Uterus (tissue), 4 donors: Measurements from ENCODE around the gene WWOX. TPM values are rescaled to one million over a fixed set of nuclear protein-coding genes. Genes with fewer than 3 reads are reported as not detected.

Experiments
- DNase-seq, 2 donors: peaks; one replicate each; pipeline ENCODE4 v3.0.0-alpha.2; 2019 to 2020
- H3K27ac ChIP-seq, 2 donors: fragments of 200-600 bp; sonication (generic); 1 replicate in 1 of 2; 2 replicates in 1 of 2; pipeline ENCODE4 v1.5.1; 2016 to 2018
- H3K27me3 ChIP-seq, 2 donors: fragments of 200-600 bp; sonication (generic); one replicate each; pipeline ENCODE4 v1.5.1; 2018 to 2019; ENCODE audit warnings: control low read depth in 1 of 2
- H3K36me3 ChIP-seq, 2 donors: fragments of 200-600 bp; sonication (generic); one replicate each; pipeline ENCODE4 v1.5.1; 2019; ENCODE audit warnings: control low read depth in 1 of 2
- H3K4me1 ChIP-seq, 2 donors: fragments of 200-600 bp; sonication (generic); one replicate each; pipeline ENCODE4 v1.5.1; 2018 to 2019; ENCODE audit warnings: control low read depth in 1 of 2
- H3K4me3 ChIP-seq, 2 donors: fragments of 200-600 bp; sonication (generic); 1 replicate in 1 of 2; 2 replicates in 1 of 2; pipeline ENCODE4 v1.5.1; 2018 to 2019; ENCODE audit warnings: mild to moderate bottlenecking in 1 of 2
- H3K9me3 ChIP-seq, 2 donors: fragments of 200-600 bp; sonication (generic); one replicate each; pipeline ENCODE4 v1.5.1; 2019; ENCODE audit warnings: control low read depth in 1 of 2
- POLR2A ChIP-seq, 2 donors: fragments of 450-650 bp; IDR thresholded peaks; one replicate each; pipeline ENCODE4 v1.6.1; 2016; ENCODE audit warnings: antibody characterized with exemption in 2 of 2, mild to moderate bottlenecking in 1 of 2, moderate library complexity in 1 of 2
- intact Hi-C: fragments of 100-400 bp; cut with DNase I; formaldehyde crosslinking; loops from one replicate; pipeline ENCODE4 v1.15.1; 2023; ENCODE audit warnings: low total_unique reads
- total RNA-seq, 4 donors: library from RNA; depleted of rRNA in 3 of 4; stranded (reverse); fragments of >200 nt in 3 of 4; gene quantifications; one replicate each; pipeline versions ENCODE4 v1.1.0 to v1.2.4, GENCODE V29; 2014 to 2023
- TF ChIP-seq, protein P1 (sequence below), 4 experiments: fragments of 200-600 bp in 2 of 4; fragments of 450-650 bp in 2 of 4; sonication (generic) in 2 of 4; IDR thresholded peaks; one replicate each; pipeline ENCODE4 v1.5.1; 2016 to 2019; ENCODE audit warnings: antibody characterized with exemption in 4 of 4, mild to moderate bottlenecking in 2 of 4, moderate library complexity in 1 of 4
- donor health status: DM: yes; HTN: yes; CAD: no.

WWOX gene
- total RNA-seq, 4 donors from 2014 or later: 34.1 to 99.9 (median 55.8) TPM

DNA sequence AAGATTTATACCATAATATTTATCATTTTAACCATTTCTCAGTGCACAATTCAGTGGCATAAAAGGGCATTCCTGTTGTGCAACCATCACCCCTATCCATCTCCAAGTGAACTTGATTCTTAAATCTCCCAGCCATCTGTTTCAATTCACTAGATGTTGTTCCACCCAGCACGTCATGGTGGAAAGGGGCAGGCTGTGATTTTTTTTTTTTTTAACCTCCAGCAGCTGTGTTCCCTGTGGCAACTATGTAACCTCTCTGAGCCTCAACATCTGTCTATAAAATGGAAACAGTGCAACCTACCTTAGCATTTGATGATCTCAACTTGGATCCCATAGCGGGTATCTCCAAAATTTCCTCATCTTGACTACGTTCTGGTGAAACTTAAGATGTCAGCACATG is 604.5 kb downstream of the WWOX start:
- Histone ChIP-seq H3K4me1 (no peaks in the 10 kb centered on the region), H3K27me3 (no peaks in the 10 kb centered on the region), H3K9me3 (peaks cover 0 to 8% of the 10 kb centered on the region in 2 donors), H3K4me3 (no peak overlapping the region), H3K27ac (no peak overlapping the region), H3K36me3 (no peaks in the 10 kb centered on the region)
- TF ChIP-seq, protein P1, sequence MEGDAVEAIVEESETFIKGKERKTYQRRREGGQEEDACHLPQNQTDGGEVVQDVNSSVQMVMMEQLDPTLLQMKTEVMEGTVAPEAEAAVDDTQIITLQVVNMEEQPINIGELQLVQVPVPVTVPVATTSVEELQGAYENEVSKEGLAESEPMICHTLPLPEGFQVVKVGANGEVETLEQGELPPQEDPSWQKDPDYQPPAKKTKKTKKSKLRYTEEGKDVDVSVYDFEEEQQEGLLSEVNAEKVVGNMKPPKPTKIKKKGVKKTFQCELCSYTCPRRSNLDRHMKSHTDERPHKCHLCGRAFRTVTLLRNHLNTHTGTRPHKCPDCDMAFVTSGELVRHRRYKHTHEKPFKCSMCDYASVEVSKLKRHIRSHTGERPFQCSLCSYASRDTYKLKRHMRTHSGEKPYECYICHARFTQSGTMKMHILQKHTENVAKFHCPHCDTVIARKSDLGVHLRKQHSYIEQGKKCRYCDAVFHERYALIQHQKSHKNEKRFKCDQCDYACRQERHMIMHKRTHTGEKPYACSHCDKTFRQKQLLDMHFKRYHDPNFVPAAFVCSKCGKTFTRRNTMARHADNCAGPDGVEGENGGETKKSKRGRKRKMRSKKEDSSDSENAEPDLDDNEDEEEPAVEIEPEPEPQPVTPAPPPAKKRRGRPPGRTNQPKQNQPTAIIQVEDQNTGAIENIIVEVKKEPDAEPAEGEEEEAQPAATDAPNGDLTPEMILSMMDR (IDR thresholded peaks at IDR 0.05): no peak
- no peak for TF ChIP-seq POLR2A (IDR thresholded peaks at IDR 0.05)
- intact Hi-C loops: no loop called here
- DNase-seq: no peak

DNA sequence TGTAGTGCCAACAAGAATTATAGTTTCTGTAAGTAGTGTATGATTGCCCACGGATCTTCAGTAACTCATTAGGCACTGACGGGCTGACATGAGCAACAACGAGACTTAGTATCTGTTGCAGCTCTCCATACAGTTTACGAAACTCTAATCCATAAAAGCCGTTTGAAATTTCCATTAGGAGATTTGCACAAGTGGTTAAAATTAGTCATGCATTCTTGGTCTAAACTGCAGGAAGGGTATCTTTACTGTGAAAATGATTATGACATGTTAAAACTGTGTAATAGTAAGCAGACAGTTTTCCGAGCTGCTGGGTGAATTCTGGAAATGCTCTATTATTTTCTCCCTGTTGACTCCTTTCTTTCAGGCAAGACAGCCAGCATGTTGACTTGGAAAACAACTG is 605.0 kb downstream of the WWOX start:
- intact Hi-C loops: no loop called here
- TF ChIP-seq, protein P1 (IDR thresholded peaks at IDR 0.05): no peak
- H3K4me1 ChIP-seq: no peaks in the 10 kb centered on the region
- H3K36me3 ChIP-seq: no peaks in the 10 kb centered on the region
- no peak overlapping the region for H3K4me3 ChIP-seq
- no peak overlapping the region for H3K27ac ChIP-seq
- no peaks in the 10 kb centered on the region for H3K27me3 ChIP-seq
- peaks cover 0 to 8% of the 10 kb centered on the region in 2 donors for H3K9me3 ChIP-seq
- DNase-seq: no peak

DNA sequence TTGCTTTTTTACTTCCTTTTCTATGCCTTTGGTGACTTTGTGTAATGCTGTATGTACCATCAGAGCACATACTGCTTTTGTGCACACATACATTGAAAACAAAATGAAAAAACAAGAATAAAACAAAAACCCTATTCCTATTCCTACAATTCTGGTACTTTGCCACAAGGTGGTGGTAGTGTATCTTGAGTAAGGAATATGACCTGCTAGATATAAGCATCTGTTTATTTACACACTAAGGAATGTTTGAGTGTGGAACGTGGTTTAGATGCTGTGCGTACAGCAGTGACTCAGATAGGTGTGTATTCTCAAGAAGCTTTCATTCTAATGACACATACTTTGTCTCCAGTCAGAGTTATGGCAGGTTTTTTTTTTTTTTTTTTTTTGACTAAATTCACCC is 606.2 kb downstream of the WWOX start:
- Histone ChIP-seq H3K36me3 (no peaks in the 10 kb centered on the region), H3K9me3 (peaks cover 0 to 8% of the 10 kb centered on the region in 2 donors), H3K4me1 (no peaks in the 10 kb centered on the region), H3K27me3 (no peaks in the 10 kb centered on the region), H3K4me3 (no peak overlapping the region), H3K27ac (no peak overlapping the region)
- TF ChIP-seq, protein P1 (IDR thresholded peaks at IDR 0.05): no peak
- no peak for TF ChIP-seq POLR2A (IDR thresholded peaks at IDR 0.05)
- DNase-seq: no peak
- intact Hi-C loops: no loop called here

DNA sequence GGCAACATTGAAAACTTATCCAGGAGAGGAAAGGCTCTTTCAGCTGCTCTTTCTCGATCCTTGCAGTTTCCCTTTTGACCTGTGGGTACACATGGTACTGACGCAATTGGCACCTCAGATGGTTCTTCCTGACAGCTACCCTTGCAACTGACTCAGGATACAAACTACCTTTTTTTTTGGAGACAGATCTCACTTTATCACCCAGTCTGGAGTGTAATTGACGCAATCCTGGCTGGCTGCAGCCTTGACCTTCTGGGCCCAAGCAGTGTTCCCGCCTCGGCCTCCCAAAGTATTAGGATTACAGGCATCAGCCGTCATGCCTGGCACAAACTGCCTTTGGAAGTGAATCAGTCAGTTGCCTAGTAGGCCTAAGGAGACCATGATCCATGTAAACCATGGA is 607.2 kb downstream of the WWOX start:
- Histone ChIP-seq H3K4me1 (no peaks in the 10 kb centered on the region), H3K36me3 (no peaks in the 10 kb centered on the region), H3K27me3 (no peaks in the 10 kb centered on the region), H3K4me3 (no peak overlapping the region), H3K27ac (no peak overlapping the region), H3K9me3 (peaks cover 0 to 8% of the 10 kb centered on the region in 2 donors)
- intact Hi-C loops: no loop called here
- TF ChIP-seq, protein P1 (IDR thresholded peaks at IDR 0.05): no peak
- no peak for TF ChIP-seq POLR2A (IDR thresholded peaks at IDR 0.05)
- no peak for DNase-seq

DNA sequence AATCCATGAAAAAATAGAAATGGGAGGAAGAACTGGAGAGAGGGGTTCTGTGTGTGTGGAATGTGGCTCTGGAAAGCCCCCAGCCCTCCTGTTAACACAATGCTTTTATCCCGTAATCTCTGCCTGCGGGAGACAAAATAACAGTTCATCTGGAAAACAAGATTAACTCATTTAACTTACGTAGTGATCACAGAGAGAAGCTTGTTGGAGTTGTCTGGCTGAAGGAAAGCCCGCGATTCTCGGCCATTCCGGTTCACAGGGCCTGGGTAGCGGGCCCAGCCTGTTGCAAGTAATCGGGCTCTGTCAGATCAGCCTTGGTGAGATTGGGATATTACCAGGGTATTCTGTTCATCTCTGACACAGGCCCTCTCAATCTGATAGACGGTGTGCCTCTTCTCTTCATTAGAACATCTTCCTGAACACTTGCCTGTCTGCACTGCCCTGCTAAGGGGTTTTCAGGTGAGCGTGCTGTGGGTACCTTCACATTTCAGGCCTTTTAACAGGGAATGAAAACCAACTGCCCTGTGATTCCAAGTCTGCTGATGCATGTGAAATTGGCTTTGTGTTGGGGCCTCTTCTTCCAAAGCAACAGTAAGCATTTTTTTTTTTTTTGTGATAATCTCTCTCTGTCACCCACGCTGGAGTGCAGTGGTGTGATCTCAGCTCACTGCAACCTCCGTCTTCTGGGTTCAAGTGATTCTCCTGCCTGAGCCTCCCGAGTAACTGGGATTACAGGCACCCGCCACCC is 609.9 kb downstream of the WWOX start:
- H3K4me3 ChIP-seq: no peak overlapping the region
- TF ChIP-seq POLR2A (IDR thresholded peaks at IDR 0.05): no peak
- TF ChIP-seq, protein P1 (IDR thresholded peaks at IDR 0.05): no peak
- H3K36me3 ChIP-seq: no peaks in the 10 kb centered on the region
- DNase-seq: no peak
- intact Hi-C loops: no loop called here
- peaks cover 0 to 8% of the 10 kb centered on the region in 2 donors for H3K9me3 ChIP-seq
- no peaks in the 10 kb centered on the region for H3K27me3 ChIP-seq
- peak overlapping the region; percentile 50 to 67 for H3K27ac ChIP-seq
- no peaks in the 10 kb centered on the region for H3K4me1 ChIP-seq
